PC-3 (cell line): ENCODE results near the gene PTGES.

Experiments used
- EZH2 ChIP-seq: fragments of 300-600 bp; sonication (generic); IDR thresholded peaks from one replicate; pipeline ENCODE4 v1.6.1; 2017; ENCODE audit warnings: antibody characterized with exemption, mild to moderate bottlenecking, low read length; ENCODE audit not compliant: unreplicated experiment
- EZH2phosphoT487 ChIP-seq: fragments of 300-600 bp; sonication (generic); IDR thresholded peaks from 2 replicates; pipeline ENCODE4 v1.6.1; 2018; ENCODE audit warnings: mild to moderate bottlenecking, antibody characterized with exemption, low read length, borderline replicate concordance
- TF ChIP-seq, protein P1 (sequence below): fragments of 300-600 bp; sonication (generic); conservative IDR thresholded peaks from 2 replicates; pipeline ENCODE4 v1.5.1; 2017; ENCODE audit warnings: antibody characterized with exemption, low read depth, mild to moderate bottlenecking, low read length

GRCh38 chr9:129765764-129766317 lies 13.0 kb upstream of the PTGES start:
- TF ChIP-seq, protein P1, sequence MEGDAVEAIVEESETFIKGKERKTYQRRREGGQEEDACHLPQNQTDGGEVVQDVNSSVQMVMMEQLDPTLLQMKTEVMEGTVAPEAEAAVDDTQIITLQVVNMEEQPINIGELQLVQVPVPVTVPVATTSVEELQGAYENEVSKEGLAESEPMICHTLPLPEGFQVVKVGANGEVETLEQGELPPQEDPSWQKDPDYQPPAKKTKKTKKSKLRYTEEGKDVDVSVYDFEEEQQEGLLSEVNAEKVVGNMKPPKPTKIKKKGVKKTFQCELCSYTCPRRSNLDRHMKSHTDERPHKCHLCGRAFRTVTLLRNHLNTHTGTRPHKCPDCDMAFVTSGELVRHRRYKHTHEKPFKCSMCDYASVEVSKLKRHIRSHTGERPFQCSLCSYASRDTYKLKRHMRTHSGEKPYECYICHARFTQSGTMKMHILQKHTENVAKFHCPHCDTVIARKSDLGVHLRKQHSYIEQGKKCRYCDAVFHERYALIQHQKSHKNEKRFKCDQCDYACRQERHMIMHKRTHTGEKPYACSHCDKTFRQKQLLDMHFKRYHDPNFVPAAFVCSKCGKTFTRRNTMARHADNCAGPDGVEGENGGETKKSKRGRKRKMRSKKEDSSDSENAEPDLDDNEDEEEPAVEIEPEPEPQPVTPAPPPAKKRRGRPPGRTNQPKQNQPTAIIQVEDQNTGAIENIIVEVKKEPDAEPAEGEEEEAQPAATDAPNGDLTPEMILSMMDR: no peak
- TF ChIP-seq EZH2 (no peak), EZH2phosphoT487 (no peak)
